GM19438 (cell line): ENCODE results near the gene LMBRD1.
"Not testable (repeated sequence)": the region's sequence is repeated elsewhere in the genome, so short reads cannot be mapped to it uniquely, and the experiment has no call there.

Experiments
- ATAC-seq: cut with Tn5 transposase; IDR thresholded peaks from one replicate; pipeline ENCODE4 v1.9.1; 2021; ENCODE audit warnings: low read depth; ENCODE audit not compliant: unreplicated experiment

Gene LMBRD1

DNA sequence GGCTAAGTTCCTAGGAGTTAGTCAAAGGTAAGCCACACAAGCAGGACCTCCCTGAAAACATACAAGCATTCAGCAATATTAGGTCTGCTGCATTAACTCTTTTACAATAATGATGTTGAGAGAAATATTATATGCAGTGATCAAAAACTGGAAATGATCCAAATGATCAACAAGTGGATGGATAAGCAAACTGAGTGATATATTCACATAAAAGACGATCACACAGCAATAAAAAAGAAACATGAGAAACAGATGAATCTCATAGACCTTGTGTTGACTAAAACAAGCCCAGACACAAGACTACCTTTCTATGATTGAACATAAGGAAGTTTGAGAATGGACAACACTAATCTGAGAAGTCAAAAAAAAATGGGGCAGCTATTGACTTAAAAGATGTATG, 39.9 kb downstream of the LMBRD1 start:
- no peak for ATAC-seq

- no peak for ATAC-seq
These were observed 40.4 kb downstream of the LMBRD1 start for GRCh38 chr6:69756366-69756765.

DNA sequence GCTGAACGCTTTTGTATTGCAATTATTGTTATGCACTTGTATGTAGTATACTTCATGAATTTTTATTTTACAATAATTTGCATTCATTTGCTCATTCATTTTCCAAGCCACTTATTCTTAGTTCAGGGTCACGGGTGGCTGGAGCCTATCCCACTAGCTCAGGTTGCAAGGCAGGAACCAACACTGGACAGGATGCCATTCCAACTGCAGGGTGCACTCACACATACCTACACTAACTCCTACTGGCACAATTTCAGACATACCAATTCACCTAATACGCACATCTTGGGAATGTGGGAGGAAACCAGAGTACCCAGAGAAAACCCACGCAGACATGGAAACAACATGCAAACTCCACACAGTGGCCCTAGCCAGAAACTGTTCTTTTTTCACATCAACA, 61.8 kb downstream of the LMBRD1 start:
- no peak for ATAC-seq

GRCh38 chr6:69732640-69733039, 64.2 kb downstream of the LMBRD1 start:
- no peak for ATAC-seq

DNA sequence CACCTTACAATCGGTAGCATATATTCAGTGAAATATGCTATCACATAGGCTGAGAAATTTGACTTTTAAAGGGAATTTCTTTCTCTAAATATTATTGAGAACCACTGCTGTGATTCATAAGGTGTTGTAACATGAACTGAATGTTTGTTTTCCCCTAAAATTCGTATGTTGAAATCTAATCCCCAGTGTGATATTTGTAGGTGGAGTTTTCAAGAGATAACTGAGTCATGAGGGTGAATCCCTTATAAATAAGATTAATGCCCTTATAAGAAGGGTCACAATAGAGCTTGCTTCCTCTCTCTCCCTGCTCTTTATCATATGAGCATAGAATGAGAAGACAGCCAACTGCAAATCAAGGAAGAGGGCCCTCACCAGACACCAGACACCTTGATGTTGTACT, 64.8 kb downstream of the LMBRD1 start:
- ATAC-seq, result no peak

- ATAC-seq, result no peak
These were observed 66.8 kb downstream of the LMBRD1 start for GRCh38 chr6:69729870-69730449.

DNA sequence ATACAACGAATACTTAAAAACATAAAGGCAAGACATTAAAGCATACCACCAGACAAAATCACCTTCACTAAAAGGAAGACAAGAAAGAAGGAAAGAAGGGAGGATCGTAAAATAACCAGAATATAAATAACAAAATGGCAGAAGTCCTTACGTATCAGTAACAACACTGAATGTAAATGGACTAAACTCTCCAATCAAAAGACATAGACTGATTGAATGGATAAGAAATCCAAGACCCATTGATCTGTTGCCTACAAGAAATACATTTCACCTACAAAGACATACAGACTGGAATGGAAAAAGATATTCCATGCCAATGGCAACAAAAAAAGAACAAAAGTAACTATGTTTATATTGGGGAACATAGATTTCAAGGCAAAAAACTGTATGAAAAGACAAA, 74.1 kb downstream of the LMBRD1 start:
- no peak for ATAC-seq

DNA sequence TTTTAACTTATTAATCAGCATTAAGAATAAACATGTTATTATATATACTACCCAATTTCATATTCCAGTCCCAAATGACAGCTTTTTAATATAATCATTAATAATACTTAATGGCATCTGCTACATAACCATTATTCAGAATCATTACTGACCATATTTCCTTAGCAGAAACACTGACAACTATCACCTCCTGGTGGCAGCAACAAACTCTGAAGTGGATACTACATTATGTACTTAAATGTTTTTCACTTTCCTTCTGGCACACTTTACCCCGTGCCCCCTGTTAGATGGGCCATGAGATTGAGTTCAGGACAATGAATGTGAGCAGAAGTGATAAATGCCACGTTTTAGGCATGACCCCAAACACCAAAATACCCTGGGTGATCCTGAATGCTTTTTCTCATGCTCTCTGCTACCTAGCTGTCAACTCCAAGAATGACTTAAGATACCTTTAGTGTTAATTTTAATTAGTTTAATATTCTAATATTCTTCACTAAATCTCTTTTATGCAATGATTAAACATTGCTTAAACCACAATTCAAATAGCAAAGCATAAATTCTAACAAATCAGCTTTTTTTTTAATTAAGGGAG, 77.1 kb downstream of the LMBRD1 start:
- ATAC-seq, result peak; percentile 64

GRCh38 chr6:69706724-69707123, 90.1 kb downstream of the LMBRD1 start:
- ATAC-seq, result no peak

GRCh38 chr6:69705954-69706353, 90.9 kb downstream of the LMBRD1 start:
- ATAC-seq, result no peak

DNA sequence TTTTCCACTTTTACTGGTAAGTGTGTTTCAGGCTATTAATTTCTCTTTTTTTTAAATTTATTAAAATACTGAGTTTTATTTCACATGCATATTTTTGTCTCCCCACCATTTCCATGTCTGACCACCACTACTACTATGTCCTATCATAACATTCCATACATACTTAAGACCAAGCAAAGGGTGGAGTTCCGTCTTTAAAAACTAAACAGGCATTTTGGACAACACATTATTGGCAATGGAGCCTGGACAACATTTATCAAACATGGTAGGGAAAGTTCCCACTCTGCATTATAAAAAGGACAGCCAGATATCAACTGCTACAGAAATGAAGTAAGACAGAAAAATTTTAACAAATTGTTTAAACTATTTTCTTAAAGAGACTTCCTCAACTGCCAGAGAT, 91.9 kb downstream of the LMBRD1 start:
- ATAC-seq, result no peak

DNA sequence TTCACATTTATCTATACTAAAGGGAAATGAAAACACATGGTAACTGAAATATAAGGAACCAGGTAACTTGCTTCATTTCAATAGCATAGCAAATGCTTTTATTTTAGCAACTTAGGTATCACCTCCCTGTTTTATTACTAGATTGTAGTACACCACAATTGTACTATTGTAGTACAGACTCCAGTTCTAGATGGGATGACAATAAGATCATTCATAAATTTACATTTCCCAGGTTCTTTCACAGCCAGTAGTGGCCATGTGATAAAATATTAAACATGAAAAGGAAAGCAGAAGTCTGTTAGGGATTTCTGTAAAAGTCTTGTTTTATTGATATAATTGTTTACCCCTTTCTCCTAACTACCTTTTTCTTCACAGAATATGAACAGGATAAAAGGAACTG, 97.2 kb downstream of the LMBRD1 start:
- no peak for ATAC-seq

DNA sequence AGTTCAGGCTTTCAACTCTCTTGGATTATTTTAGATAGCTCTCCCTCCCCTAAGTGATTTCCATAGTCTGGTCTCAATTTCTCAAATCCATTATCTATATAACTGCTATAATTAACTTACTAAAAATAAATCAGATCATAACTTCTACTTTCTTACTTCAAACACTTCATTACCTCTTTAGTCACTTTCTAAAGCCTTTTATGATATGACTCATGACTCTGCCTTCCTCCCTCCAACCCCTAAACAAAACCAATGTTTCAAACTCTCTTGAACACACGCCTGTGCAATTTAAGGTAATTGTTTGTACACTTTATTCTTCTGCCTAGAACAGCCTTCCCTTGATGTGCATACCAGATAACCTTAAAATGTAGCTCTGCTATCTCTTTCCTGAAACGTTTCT, 100.5 kb downstream of the LMBRD1 start:
- no peak for ATAC-seq

- ATAC-seq, result no peak
These were observed 103.0 kb downstream of the LMBRD1 start for GRCh38 chr6:69693762-69694161.

GRCh38 chr6:69690986-69691385, 105.8 kb downstream of the LMBRD1 start:
- no peak for ATAC-seq

DNA sequence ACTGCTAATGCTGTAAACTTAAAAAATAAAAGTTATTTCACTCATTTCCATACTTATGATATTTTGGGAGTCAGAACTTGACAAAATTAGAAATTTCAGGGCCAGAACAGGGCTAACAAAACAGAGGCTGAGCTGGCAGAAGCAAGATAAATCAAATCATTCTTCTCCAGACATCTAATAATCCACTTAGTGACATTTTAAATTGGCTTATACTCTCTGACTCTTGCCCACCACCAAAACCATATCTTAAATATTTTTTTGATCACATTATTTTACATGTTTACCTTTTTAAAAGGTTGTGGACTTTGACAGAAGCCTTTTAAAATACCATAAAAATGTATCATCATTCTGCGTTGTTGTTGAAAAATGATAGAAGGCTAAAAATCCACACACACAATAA, 116.5 kb downstream of the LMBRD1 start:
- ATAC-seq, result no peak

DNA sequence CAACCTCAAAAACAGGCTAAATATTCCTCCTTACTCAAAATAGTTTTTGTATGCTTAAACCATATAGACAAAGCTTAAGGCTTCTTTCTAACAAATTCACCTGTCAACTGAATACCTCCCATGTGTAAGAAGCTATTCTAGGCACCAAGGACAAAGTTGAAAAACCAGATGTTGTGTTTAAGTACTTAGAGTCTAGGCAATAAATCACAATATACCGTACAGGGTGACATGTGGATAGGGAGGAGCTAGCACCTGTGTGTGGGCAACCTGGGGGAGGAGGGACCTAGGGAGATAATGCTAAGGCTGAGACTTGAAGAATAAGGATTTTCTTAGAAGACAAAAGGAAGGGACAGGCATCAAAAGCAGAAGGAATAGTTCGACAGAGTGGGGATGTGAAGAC, 123.5 kb downstream of the LMBRD1 start:
- ATAC-seq, result no peak

GRCh38 chr6:69668916-69669315, 127.9 kb downstream of the LMBRD1 start:
- no peak for ATAC-seq

- ATAC-seq, result not testable (repeated sequence)
These were observed 130.0 kb downstream of the LMBRD1 start for GRCh38 chr6:69666779-69667178.

DNA sequence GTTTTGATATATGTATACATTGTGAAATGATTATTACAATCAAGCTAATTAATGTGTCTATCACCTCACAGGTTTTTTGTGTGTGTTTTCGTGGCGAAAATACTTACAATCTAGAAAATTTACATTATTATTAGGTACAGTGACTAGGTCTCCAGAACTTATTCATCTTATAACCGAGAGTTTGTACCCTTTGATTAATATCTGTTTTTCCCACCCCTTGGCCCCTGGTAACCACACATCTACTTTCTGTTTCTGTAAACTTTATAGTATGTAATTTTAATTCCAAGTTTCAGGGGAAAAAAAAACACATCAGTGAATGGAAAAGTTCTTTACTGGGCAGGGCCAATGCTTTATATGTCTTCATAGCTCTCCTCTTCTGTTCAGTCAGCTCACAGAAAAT, 131.4 kb downstream of the LMBRD1 start:
- ATAC-seq, result no peak

DNA sequence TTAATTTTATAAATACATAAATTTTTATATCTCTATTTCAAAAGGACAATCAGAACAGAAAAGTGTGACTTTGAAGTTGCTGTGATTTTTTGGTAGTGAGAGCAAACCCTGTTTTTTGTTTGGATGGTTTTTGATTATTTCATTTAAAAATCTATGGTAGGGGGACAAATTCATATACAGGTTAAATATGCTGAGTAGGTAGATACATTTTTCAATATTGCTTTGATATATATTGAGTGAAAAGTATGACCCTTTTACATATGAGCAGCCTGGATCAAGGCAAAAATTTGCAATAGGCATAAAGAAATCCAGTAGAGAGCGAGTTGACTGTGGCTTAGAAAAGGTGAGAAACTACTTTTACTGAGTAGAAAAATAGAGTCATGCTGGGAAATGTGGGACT, 132.3 kb downstream of the LMBRD1 start:
- no peak for ATAC-seq

GRCh38 chr6:69663215-69663614, 133.6 kb downstream of the LMBRD1 start:
- ATAC-seq, result no peak

DNA sequence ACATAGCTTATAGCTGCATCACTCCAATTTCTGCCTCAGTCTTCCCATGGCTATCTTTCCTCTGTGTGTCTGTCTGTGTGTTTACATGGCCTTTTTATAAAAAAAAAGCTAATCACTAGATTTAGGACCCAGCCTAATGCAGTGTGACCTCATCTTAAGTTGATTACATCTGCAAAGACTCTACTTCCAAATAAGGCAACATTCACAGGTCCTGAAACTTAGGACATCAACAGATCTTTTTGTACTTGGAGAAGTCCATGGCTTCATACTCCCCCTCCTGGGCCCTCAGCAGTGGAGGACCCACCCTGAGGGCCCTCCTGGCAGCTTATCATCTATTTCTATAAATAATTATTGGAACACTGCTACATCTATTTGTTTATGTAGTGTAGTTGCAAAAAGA, 146.1 kb downstream of the LMBRD1 start:
- ATAC-seq, result no peak
